Lung (tissue), 16 donors: ENCODE measurements around the gene FGFR3. TPM values are rescaled to one million over a fixed set of nuclear protein-coding genes. Genes with fewer than 3 reads are reported as not detected.
A peak's percentile ranks its signal among the peaks of the same experiment; 100 is the strongest.

ENCODE experiments used
- ATAC-seq: fragments of 200-7000 bp; cut with Tn5 transposase; one replicate; pipeline ENCODE4 v1.9.1; 2020; ENCODE audit warnings: moderate number of reproducible peaks; ENCODE audit not compliant: insufficient read depth, low FRiP score
- DNase-seq, 3 donors: peaks; one replicate each; pipeline ENCODE4 v3.0.0-alpha.2; 2013 to 2017
- H3K27ac ChIP-seq, 2 donors: one replicate each; pipeline ENCODE4 v1.5.1; 2013; ENCODE audit warnings: mild to moderate bottlenecking in 2 of 2, moderate library complexity in 2 of 2, control low read depth in 1 of 2, inconsistent platforms in 1 of 2, low read depth in 1 of 2, low read length in 1 of 2
- H3K27me3 ChIP-seq, 3 donors: one replicate each; pipeline ENCODE4 v1.5.1; 2013; ENCODE audit warnings: low read length in 2 of 3; ENCODE audit not compliant: control insufficient read depth in 3 of 3, insufficient read depth in 3 of 3
- H3K36me3 ChIP-seq, 4 donors: one replicate each; pipeline ENCODE4 v1.5.1; 2013; ENCODE audit warnings: low read length in 4 of 4, mild to moderate bottlenecking in 1 of 4, moderate library complexity in 1 of 4; ENCODE audit not compliant: control insufficient read depth in 4 of 4, insufficient read depth in 4 of 4
- H3K4me1 ChIP-seq, 5 donors: one replicate each; pipeline ENCODE4 v1.5.1; 2013; ENCODE audit warnings: low read length in 5 of 5, mild to moderate bottlenecking in 2 of 5, moderate library complexity in 1 of 5; ENCODE audit not compliant: control insufficient read depth in 5 of 5, insufficient read depth in 5 of 5
- H3K4me3 ChIP-seq: one replicate; pipeline ENCODE4 v1.5.1; 2013; ENCODE audit warnings: mild to moderate bottlenecking, control low read depth, moderate library complexity
- H3K9ac ChIP-seq, 2 donors: one replicate each; pipeline ENCODE4 v1.5.1; 2013; ENCODE audit warnings: low read length in 2 of 2, control low read depth in 1 of 2; ENCODE audit not compliant: insufficient read depth in 1 of 2
- H3K9me3 ChIP-seq, 4 donors: one replicate each; pipeline ENCODE4 v1.5.1; 2013; ENCODE audit warnings: low read length in 3 of 4, mild to moderate bottlenecking in 1 of 4, moderate library complexity in 1 of 4; ENCODE audit not compliant: control insufficient read depth in 4 of 4, insufficient read depth in 3 of 4
- whole genome bisulfite sequencing, 2 donors: extraction: QIAGEN DNeasy Blood & Tissue Kit; methylation state at CpG; one replicate each; pipeline ENCODE4 v1.1.7; 2013; 5-methylcytosine and 5-hydroxymethylcytosine counted together
- long read RNA-seq, 5 donors: transcript quantifications; one replicate each; lab custom pipeline, GENCODE V29; 2026
- polyA plus RNA-seq, 2 donors: library from polyadenylated mRNA; stranded (reverse); fragments of 200-250 nt; gene quantifications; one replicate each; pipeline ENCODE4 v1.2.1, GENCODE V29; 2013
- total RNA-seq, 2 donors: library from RNA; depleted of rRNA in 1 of 2; stranded (reverse); fragments of >200 nt in 1 of 2; gene quantifications; one replicate each; pipeline ENCODE4 v1.2.1, GENCODE V29; 2014 to 2021
- TF ChIP-seq, protein P1 (sequence below): IDR thresholded peaks from 2 replicates; pipeline ENCODE4 v1.5.1; 2012; ENCODE audit warnings: mild to moderate bottlenecking; ENCODE audit errors: control extremely low read depth, extremely low read depth
- donor health status: control.
- donor health status: control.
- donor health status: Bipolar disorder and iron deficiency.
- donor health status: healthy.
- donor health status: DM: yes; HTN: yes; CAD: no.

The FGFR3 gene
- total RNA-seq = 10 to 100 TPM; 24.8 to 99.3 TPM
- polyA plus RNA-seq = 10 to 100 TPM in 1 of 2 donors, 1 to 10 TPM in 1; 8.1 to 20.0 TPM
- long read RNA-seq, donor 1, full-length matches to known transcripts = 6 of 38 reads
- long read RNA-seq, donor 1, partial matches to known transcripts = 32 of 38 reads
- long read RNA-seq, donor 1, other reads (novel, unspliced or antisense) = 0 of 38 reads
- long read RNA-seq, donor 2, partial matches to known transcripts = 27 of 28 reads
- long read RNA-seq, donor 2, other reads (novel, unspliced or antisense) = 0 of 28 reads
- long read RNA-seq, donor 3, partial matches to known transcripts = 27 of 27 reads
- long read RNA-seq, donor 3, other reads (novel, unspliced or antisense) = 0 of 27 reads
- long read RNA-seq, donor 4, partial matches to known transcripts = 19 of 19 reads
- long read RNA-seq, donor 4, other reads (novel, unspliced or antisense) = 0 of 19 reads
- long read RNA-seq, donor 5, full-length matches to known transcripts = 4 of 28 reads
- long read RNA-seq, donor 5, partial matches to known transcripts = 24 of 28 reads
- long read RNA-seq, donor 5, other reads (novel, unspliced or antisense) = 0 of 28 reads

DNA sequence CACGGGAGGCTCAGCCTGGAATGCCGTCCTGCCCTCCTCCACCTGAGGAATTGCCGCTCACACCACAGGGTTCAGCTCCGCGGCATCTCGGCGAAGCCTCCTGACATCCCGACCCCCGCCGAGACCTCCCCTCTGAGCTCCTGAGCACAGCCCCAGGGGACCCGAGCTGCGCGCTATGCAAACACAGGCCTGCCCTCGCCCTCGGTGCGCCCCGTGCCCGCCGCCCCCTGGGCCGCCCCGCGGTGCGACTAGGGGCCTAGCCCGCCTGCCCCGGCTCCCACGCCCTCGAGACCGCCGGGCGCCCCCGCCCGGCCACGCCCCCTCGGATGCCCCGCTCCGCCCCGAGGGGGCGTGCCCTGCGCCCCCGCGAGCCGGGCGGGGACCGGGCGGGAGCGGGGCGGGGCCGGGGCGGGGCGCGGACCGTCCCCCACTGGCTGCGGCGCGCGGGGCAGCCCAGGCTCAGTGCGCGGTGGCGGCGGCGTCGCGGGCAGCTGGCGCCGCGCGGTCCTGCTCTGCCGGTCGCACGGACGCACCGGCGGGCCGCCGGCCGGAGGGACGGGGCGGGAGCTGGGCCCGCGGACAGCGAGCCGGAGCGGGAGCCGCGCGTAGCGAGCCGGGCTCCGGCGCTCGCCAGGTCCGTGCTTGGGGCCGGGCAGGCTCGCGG lies at the start of gene FGFR3:
Gene FGFR3 (plus strand): TSS at position 462 of the 664 bp plus-strand sequence. CDS start 642 bp downstream, outside the sequence.
- ATAC-seq = peak; percentile 73
- no peaks in the 10 kb centered on the region for H3K36me3 ChIP-seq
- peak within 1 kb of the TSS; percentile 48 for H3K4me3 ChIP-seq
- TF ChIP-seq, protein P1, sequence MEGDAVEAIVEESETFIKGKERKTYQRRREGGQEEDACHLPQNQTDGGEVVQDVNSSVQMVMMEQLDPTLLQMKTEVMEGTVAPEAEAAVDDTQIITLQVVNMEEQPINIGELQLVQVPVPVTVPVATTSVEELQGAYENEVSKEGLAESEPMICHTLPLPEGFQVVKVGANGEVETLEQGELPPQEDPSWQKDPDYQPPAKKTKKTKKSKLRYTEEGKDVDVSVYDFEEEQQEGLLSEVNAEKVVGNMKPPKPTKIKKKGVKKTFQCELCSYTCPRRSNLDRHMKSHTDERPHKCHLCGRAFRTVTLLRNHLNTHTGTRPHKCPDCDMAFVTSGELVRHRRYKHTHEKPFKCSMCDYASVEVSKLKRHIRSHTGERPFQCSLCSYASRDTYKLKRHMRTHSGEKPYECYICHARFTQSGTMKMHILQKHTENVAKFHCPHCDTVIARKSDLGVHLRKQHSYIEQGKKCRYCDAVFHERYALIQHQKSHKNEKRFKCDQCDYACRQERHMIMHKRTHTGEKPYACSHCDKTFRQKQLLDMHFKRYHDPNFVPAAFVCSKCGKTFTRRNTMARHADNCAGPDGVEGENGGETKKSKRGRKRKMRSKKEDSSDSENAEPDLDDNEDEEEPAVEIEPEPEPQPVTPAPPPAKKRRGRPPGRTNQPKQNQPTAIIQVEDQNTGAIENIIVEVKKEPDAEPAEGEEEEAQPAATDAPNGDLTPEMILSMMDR = no peak
- no peak within 1 kb of the TSS for H3K9ac ChIP-seq
- DNase-seq = peak; percentile 64 to 82 (median 73)
- 2 to 7% methylated on average over 25 to 95 of the region's 95 CpGs for WGBS, 2 donors
- no peaks in the 10 kb centered on the region for H3K27me3 ChIP-seq
- no peaks in the 10 kb centered on the region for H3K9me3 ChIP-seq
- H3K27ac ChIP-seq = peak within 1 kb of the TSS in 1 of 2 donors; percentile 10
- peaks cover 0 to 28% (median 14%) of the 10 kb centered on the region in 5 donors for H3K4me1 ChIP-seq

- no peak overlapping the region for H3K9ac ChIP-seq
- H3K27me3 ChIP-seq = no peaks in the 10 kb centered on the region
- TF ChIP-seq, protein P1 = no peak
- WGBS, 2 donors = 76 to 91% methylated on average over 12 of the region's 12 CpGs
- H3K27ac ChIP-seq = no peak overlapping the region
- ATAC-seq = no peak
- peaks cover 0 to 5% (median 0%) of the 10 kb centered on the region in 4 donors for H3K9me3 ChIP-seq
- DNase-seq = no peak
- peaks cover 0 to 8% (median 0%) of the 10 kb centered on the region in 5 donors for H3K4me1 ChIP-seq
- H3K36me3 ChIP-seq = peaks cover 0 to 27% (median 8%) of the 10 kb centered on the region in 4 donors
- H3K4me3 ChIP-seq = no peak overlapping the region
Measured at GRCh38 chr4:1743551-1743950, 49.5 kb upstream of the FGFR3 start.

DNA sequence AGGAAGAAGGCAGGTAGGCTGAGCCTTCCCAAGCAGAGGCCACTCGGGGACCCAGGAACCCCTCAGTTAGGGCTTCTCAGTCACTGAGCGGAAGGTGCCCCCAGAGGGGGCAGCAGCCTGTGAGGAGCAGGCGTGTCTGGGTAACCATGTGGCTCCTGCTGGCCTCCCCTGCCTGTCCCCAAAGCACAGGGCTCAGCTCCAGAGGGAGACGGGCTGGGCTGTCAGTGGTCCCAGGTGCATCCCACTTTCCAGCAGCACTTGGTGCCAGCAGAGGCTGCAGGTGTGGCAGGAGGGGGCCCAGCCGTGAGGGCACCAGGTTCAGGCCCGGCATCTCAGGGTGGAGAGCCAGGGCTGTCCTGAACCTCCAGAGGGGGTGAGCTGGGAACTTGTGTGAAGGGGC lies 49.1 kb upstream of the FGFR3 start:
- Histone ChIP-seq H3K9ac (no peak overlapping the region), H3K36me3 (peaks cover 0 to 27% (median 6%) of the 10 kb centered on the region in 4 donors), H3K4me3 (no peak overlapping the region), H3K27me3 (no peaks in the 10 kb centered on the region), H3K27ac (no peak overlapping the region), H3K4me1 (peaks cover 0 to 9% (median 0%) of the 10 kb centered on the region in 5 donors), H3K9me3 (peaks cover 0 to 3% (median 0%) of the 10 kb centered on the region in 4 donors)
- no peak for ATAC-seq
- TF ChIP-seq, protein P1 = no peak
- 90 to 91% methylated on average over 6 of the region's 6 CpGs for WGBS, 2 donors
- no peak for DNase-seq
